Activated T-cell treated with anti-CD3 and anti-CD28 coated beads, Interleukin-2, amount 50 U/mL, for 24 hours (primary cell): Measurements from ENCODE around the gene TMEM63A.
"Not testable (repeated sequence)": the region's sequence is repeated elsewhere in the genome, so short reads cannot be mapped to it uniquely, and the experiment has no call there.

Experiments
- DNase-seq: peaks from one replicate; pipeline ENCODE4 v3.0.0-alpha.2; 2020
- H3K27ac Mint-ChIP-seq: 2 replicates; pipeline ENCODE4 v1.8.0; 2020; ENCODE audit warnings: mild to moderate bottlenecking, mixed read lengths
- H3K27me3 Mint-ChIP-seq: 2 replicates; pipeline ENCODE4 v1.8.0; 2020; ENCODE audit warnings: mixed read lengths
- H3K36me3 Mint-ChIP-seq: 2 replicates; pipeline ENCODE4 v1.8.0; 2020; ENCODE audit warnings: low read depth, mixed read lengths
- H3K4me1 Mint-ChIP-seq: 2 replicates; pipeline ENCODE4 v1.8.0; 2020; ENCODE audit warnings: low read depth, mixed read lengths
- H3K4me3 Mint-ChIP-seq: 2 replicates; pipeline ENCODE4 v1.8.0; 2020; ENCODE audit warnings: mild to moderate bottlenecking, moderate library complexity, mixed read lengths
- H3K9me3 Mint-ChIP-seq: 2 replicates; pipeline ENCODE4 v1.8.0; 2020; ENCODE audit warnings: mixed read lengths

TMEM63A gene

DNA sequence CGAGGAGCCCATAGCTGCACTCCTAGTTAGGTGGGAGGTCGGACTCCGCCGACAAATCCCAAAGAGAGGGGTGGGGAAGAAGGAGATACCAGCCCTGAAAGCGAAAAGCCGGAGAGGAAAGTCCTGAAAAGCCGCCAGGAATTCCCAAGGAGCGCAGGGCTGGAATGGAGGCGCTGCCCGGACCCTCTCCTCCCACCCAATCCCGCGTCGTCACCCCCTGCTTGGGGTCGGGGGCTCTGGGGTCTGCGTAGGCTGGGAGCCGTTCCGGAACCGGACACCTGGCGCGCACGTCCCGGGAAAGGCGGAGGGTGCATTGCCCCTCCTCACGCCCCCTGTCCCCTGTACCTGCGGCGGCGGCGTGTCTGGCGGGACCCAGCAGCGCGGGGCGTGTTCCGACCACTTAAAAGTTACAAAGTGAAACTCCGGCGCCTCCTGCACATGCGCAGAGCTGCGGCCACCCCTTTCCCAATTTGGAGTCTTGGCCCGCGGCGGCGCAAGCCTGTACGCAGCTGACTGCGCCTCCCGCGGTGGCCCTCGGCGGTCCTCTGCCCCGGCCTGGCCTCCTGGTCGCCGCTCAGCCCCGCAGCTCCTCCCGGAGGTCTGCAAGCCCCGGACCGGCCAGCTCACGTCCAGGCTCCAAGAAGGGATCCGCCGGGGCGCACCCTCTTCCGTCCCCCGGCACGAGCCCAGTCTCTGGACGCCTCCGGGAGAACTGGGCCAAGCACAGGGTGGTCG, at the start of gene TMEM63A:
TSS of gene TMEM63A (minus strand) at position 422 of the 735 bp plus-strand sequence. CDS start 4,800 bp downstream, outside the sequence.
- Mint-ChIP-seq H3K36me3 (peaks cover 13% of the 10 kb centered on the region), H3K4me3 (peak within 1 kb of the TSS; percentile 85), H3K27ac (peak within 1 kb of the TSS; percentile 90), H3K9me3 (no peaks in the 10 kb centered on the region), H3K4me1 (peaks cover 53% of the 10 kb centered on the region), H3K27me3 (no peaks in the 10 kb centered on the region)
- DNase-seq: peak; percentile 90

DNA sequence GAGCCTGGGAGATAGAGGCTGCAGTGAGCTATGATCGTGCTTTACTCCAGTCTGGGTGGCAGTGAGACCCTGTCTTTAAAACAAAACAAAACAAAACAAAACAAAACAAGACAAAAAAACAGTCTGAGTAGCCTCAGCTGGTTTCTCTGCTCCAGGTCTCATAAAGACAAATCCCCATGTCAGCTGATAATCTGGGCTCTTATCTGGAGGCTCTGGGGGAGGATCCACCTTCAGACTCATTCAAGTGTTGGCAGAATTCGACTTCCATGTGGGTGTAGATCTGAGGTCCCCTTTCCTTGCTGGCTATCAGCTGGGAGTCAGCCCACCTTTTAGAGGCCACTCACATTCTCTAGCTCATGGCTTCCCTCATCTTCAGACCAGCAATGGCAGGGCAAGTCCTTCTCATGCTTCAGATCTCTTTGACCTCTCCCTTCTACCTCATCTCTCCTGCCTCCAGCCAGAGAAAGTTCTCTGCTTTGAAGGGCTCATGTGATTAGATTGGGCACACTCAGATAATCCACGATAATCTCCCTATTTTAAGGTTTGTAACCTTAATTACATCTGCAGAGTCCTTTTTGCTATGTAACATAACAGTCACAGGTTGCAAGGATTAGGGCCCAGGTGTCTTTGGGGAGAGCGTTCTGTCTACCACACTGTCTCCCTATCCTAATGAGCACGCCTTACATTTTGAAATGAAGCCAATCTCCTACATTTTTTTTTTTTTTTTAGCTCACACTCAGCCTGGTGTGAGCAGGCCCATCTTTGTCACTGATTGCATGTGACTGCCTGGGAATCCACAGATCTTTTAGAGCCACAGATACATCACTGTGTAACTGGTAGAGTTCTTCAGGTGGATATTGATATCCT, 49.3 kb upstream of the TMEM63A start:
- H3K4me1 Mint-ChIP-seq: peaks cover 21% of the 10 kb centered on the region
- H3K9me3 Mint-ChIP-seq: no peaks in the 10 kb centered on the region
- DNase-seq: no peak
- no peak overlapping the region for H3K4me3 Mint-ChIP-seq
- no peaks in the 10 kb centered on the region for H3K27me3 Mint-ChIP-seq
- H3K36me3 Mint-ChIP-seq: no peaks in the 10 kb centered on the region
- no peak overlapping the region for H3K27ac Mint-ChIP-seq

DNA sequence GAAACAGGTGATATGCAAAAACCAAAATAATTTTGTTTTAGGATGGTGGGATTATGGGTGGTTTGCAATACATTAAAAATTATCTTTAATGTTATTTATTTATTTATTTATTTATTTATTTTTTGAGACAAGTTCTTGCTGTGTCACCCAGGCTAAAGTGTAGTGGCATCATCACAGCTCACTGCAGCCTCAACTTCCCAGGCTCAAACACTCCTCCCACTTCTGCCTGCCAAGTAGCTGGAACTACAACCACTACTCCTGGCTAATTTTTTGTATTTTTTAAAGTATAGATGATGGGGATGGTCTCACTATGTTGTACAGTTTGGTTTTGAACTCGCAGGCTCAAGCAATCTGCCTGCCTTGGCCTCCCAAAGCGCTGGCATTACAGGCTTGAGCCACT, 48.4 kb upstream of the TMEM63A start:
- Mint-ChIP-seq H3K4me3 (no peak overlapping the region), H3K4me1 (peaks cover 22% of the 10 kb centered on the region), H3K36me3 (no peaks in the 10 kb centered on the region), H3K27ac (no peak overlapping the region), H3K9me3 (no peaks in the 10 kb centered on the region), H3K27me3 (no peaks in the 10 kb centered on the region)
- DNase-seq: no peak

DNA sequence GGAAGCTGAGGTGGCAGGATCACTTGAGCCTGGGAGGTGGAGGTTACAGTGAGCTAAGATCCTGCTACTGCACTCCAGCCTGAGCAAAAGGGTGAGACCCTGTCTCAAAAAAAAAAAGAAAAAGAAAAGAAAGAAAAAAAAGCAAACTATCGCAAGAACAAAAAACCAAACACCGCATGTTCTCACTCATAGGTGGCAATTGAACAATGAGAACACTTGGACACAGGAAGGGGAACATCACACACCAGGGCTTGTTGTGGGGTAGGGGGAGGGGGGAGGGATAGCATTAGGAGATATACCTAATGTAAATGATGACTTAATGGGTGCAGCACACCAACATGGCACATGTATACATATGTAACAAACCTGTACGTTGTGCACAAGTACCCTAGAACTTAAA, 47.3 kb upstream of the TMEM63A start:
- H3K36me3 Mint-ChIP-seq, H3K4me3 Mint-ChIP-seq, H3K27me3 Mint-ChIP-seq, H3K9me3 Mint-ChIP-seq, DNase-seq: not testable (repeated sequence)
- peaks cover 25% of the 10 kb centered on the region for H3K4me1 Mint-ChIP-seq
- H3K27ac Mint-ChIP-seq: peak overlapping the region; percentile 86

DNA sequence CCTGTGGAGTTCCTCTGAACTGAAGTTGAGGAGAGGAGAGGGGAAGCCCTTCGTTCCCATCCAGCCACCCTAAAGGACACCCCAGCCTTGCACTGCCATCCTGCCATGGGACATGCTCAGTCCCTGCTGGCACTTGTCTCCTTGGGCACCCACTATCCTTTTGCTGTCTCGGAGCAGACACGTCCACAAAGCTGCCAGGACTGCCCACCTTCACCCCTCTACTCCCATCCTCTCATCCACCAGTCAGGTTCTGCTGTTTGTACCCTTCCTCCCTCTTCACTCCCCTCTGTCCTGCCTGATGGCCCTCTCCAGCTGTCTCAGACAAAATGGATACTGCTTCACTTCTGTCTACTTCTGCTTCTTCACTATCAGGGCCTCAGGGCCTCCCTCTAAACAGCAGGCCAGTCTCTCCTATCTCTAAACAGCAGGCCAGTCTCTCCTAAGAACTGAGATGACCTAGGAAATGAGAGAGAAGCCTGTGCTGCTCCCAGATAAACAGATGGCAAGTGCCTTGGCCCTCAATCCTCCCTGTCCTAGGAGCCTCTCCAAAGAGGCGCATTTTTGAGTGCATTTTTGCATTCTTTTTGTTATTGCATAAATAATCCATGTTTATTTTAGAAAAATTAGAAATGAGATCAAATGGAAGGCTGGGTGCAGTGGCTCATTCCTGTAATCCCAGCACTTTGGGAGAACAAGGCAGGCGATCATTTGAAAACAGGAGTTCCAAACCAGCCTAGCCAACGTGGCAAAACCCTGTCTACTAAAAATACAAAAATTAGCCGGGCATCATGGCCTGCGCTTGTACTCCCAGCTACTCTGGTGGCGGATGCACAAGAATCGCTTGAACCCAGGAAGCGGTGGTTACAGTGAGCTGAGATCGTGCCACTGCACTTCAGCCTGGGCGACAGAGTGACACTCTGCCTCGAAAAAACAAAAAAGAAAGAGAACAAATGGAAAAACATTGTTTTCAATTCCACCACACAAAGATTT, 46.3 kb upstream of the TMEM63A start:
- peak; percentile 45 for DNase-seq
- peak overlapping the region; percentile 89 for H3K27ac Mint-ChIP-seq
- H3K36me3 Mint-ChIP-seq: peaks cover 6% of the 10 kb centered on the region
- H3K9me3 Mint-ChIP-seq: no peaks in the 10 kb centered on the region
- H3K27me3 Mint-ChIP-seq: no peaks in the 10 kb centered on the region
- peaks cover 26% of the 10 kb centered on the region for H3K4me1 Mint-ChIP-seq
- no peak overlapping the region for H3K4me3 Mint-ChIP-seq

DNA sequence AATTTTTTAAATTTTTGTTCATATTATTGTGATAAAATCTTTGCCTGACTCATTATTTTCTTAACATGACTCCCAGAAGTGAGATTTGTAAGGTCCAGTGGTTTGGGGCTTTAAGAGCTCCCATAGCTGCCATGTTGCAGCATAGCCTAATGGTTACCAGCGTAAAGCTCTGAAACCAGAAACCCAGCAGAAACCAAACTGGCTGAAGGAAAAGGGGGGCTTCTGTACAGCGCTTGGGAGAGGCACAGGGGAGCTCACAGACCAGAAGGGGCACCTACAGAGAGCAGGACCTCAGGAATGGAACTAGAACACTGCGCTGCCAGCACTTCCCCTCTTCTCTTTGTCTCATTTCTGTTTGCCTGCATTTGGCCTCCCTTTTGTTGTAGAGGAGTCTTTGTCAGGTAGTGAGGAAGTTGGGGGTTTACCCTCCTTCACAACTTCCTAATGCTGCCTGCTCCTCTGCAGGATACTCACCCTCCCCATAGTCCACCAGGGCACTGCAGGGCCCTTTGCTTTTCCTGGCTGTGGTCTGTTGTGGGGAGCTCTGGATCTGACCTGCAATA, 44.5 kb upstream of the TMEM63A start:
- H3K4me1 Mint-ChIP-seq: peaks cover 41% of the 10 kb centered on the region
- peaks cover 21% of the 10 kb centered on the region for H3K36me3 Mint-ChIP-seq
- H3K9me3 Mint-ChIP-seq: no peaks in the 10 kb centered on the region
- H3K27me3 Mint-ChIP-seq: no peaks in the 10 kb centered on the region
- no peak for DNase-seq
- no peak overlapping the region for H3K4me3 Mint-ChIP-seq
- H3K27ac Mint-ChIP-seq: no peak overlapping the region

DNA sequence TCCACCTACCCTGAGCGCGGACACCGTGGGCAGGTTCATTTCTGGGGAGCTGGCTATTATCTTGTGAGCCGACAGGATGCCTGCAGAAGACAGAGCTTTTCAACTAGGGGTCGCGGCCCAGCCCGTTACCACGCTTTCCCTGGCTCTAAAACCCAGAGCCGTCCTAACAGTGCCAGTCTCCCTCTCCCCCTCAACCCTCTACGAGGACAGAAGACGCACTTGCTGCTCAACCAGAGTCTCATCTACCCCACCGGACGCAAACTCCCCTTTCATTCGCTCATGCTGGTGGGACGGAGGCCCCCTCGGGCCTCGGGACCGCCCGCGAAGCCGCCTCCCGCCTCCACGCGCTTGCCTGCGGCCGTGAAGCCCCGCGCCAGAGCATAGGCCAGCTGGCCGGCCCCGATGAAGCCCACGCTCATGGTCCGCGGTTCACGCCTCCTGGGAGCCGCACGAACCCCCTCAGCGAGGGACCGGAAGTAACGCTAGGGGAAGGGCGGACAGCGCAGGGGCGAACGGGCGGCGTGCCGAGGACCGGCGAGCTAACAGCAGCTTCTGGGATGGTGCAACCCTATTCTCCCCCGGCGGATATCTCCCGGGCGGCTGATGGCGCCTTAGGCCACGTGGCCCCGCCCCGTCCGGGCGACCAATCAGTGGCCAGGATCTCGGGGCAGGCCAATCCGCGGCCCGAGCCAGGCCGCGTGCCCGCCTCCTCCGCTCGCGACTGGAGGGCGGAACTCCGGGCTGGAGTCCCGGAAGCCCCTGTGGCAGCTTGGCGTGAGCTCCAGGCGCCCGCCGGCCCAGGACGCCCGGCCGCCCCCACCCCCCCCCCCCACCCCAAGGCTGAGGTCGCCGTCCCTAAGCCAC, 41.7 kb upstream of the TMEM63A start, which contains the start of gene PYCR2:
TSS of gene PYCR2 (minus strand) at position 559 of the 864 bp plus-strand sequence. CDS start at position 419, 140 bp downstream.
- H3K27ac Mint-ChIP-seq: peak within 1 kb of the TSS; percentile 97
- H3K27me3 Mint-ChIP-seq: no peaks in the 10 kb centered on the region
- H3K4me3 Mint-ChIP-seq: peak within 1 kb of the TSS; percentile 96
- H3K4me1 Mint-ChIP-seq: peaks cover 61% of the 10 kb centered on the region
- H3K9me3 Mint-ChIP-seq: no peaks in the 10 kb centered on the region
- peak; percentile 96 for DNase-seq
- peaks cover 48% of the 10 kb centered on the region for H3K36me3 Mint-ChIP-seq

DNA sequence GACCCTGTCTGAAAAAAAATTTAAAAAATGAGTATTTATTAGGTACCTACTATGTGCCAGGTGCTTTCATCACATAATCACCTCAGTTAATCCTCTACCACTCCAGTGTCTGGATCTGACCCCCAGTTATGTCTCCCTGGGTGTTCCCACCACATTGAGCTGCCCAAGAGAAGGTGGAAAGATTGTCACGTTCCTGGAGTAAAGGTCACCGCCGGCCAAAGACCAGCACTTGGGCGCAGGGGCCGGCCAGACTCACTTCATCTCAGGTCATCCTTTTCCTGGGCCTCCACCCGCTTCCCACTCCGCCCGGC, 41.2 kb upstream of the TMEM63A start:
- Mint-ChIP-seq H3K4me1 (peaks cover 58% of the 10 kb centered on the region), H3K27ac (peak overlapping the region; percentile 97), H3K36me3 (peaks cover 54% of the 10 kb centered on the region), H3K4me3 (peak overlapping the region; percentile 96), H3K9me3 (no peaks in the 10 kb centered on the region), H3K27me3 (no peaks in the 10 kb centered on the region)
- no peak for DNase-seq

DNA sequence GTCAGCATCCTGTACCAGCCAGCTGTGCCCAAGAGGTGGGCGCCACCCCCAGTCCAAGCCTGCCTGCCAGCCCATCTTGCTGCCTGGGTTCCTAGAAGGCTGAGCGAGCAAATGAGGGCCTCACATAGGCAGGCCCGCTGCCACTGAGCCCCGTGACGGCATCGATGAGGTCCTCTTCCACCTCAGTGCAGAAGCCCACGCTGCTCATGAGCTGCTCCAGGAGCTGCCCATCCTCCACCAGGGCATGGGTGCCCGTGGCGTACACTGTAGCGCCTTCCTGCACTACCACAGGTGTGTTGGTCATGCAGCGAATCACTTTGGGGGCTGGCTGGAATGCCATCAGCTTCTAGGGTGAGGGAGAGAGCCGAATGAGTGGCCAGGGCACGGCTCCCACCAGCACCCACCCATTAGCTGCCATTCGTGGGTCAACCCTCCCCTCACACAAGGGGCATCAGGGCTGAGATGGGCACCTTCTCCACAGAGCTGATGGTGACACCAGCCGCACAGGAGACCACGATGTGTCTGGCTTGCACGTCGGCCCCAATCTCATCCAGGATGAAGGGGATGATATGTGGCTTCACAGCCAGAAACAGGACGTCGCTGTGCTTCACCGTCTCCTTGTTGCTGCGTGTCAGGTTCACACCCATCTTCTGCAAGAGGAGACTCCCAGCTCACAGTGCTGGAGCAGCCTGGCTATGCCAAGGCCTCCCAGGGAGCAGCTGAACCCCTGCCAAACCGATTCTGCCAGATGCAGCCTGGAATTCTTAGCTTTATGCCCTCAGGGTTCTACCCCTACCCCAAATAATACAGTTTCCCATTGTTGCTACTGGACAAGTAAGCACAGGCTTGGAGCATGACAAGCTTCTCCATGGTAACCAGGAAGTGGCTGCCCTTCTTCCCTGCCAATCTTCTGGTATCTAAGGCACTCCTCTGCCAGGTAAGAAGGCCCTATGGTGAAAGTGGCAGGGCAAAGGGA, 39.8 kb upstream of the TMEM63A start:
- no peak for DNase-seq
- Mint-ChIP-seq H3K36me3 (peaks cover 67% of the 10 kb centered on the region), H3K27me3 (no peaks in the 10 kb centered on the region), H3K9me3 (no peaks in the 10 kb centered on the region), H3K4me3 (peak overlapping the region; percentile 96), H3K27ac (peak overlapping the region; percentile 97), H3K4me1 (peaks cover 62% of the 10 kb centered on the region)

DNA sequence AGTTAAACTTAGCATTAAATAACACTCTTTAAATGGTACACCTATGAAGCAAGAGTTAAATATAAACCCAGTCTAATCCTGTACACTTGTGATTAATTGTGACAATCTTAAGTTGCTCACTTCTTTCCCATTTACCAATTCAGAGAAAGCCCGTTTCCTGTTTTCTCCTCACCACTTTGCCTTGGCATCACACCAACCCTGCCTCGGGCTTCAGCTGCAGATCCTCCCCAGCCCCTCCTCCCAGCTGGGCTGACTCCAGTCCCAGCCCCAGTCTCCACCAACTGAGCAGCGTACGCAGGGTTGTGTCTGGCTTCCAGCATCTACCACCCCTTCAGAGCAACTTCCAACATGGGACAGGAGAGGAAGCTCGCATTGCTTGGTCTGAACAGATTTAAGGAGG, 37.7 kb upstream of the TMEM63A start:
- DNase-seq: no peak
- peak overlapping the region; percentile 74 for H3K27ac Mint-ChIP-seq
- H3K36me3 Mint-ChIP-seq: peaks cover 86% of the 10 kb centered on the region
- peaks cover 52% of the 10 kb centered on the region for H3K4me1 Mint-ChIP-seq
- H3K27me3 Mint-ChIP-seq: no peaks in the 10 kb centered on the region
- no peak overlapping the region for H3K4me3 Mint-ChIP-seq
- H3K9me3 Mint-ChIP-seq: no peaks in the 10 kb centered on the region

DNA sequence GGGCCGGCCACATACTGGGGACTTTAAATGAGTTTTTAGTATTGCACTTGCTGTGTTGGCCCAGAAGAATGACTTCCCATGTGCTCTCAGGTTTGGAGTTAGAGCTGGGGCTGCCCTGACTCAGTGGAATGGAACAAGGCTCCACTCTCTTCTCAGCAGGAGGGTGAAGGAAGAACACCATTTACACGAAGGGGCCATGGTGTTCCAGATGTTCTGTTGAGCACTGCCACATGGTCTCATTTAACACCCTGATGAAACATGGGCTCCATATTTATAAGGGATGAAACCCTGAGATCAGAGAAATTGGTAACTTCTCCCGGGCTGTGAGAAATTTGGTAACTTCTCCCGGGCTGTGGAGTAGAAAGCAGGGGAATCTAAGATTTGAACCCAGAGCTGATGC, 36.1 kb upstream of the TMEM63A start:
- no peak for DNase-seq
- H3K9me3 Mint-ChIP-seq: no peaks in the 10 kb centered on the region
- H3K4me1 Mint-ChIP-seq: peaks cover 49% of the 10 kb centered on the region
- H3K36me3 Mint-ChIP-seq: peaks cover 79% of the 10 kb centered on the region
- no peak overlapping the region for H3K27ac Mint-ChIP-seq
- no peaks in the 10 kb centered on the region for H3K27me3 Mint-ChIP-seq
- H3K4me3 Mint-ChIP-seq: no peak overlapping the region

DNA sequence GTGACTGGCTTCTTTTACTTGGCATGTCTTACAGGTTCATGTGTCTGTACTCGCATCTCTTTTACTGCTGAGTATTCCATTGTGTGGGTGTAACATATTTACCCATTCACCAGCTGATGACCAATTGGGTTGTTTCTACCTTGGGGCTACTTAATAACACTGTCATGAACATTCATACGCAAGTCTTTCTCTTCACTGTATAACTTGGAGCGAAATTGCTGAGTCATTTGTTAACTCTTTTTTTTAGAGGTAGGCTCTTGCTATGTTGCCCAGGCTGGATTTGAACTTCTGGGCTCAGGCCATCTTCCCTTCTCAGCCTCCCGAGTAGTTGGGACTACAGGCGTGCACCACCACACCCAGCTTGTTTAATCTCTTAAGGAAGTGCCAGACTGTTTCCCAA, 35.4 kb upstream of the TMEM63A start:
- DNase-seq: no peak
- Mint-ChIP-seq H3K36me3 (peaks cover 78% of the 10 kb centered on the region), H3K27ac (peak overlapping the region; percentile 1), H3K4me3 (no peak overlapping the region), H3K4me1 (peaks cover 45% of the 10 kb centered on the region), H3K27me3 (no peaks in the 10 kb centered on the region), H3K9me3 (no peaks in the 10 kb centered on the region)
